Measurements from ENCODE around the gene SHOX.
"Not testable (repeated sequence)": the region's sequence is repeated elsewhere in the genome, so short reads cannot be mapped to it uniquely, and the experiment has no call there.

The SHOX gene

GRCh38 chrX:638482-639131, 8.0 kb downstream of the SHOX start:
- DNase-seq, result no peak

GRCh38 chrX:639151-639550, 8.6 kb downstream of the SHOX start:
- DNase-seq, result no peak

- no peak for DNase-seq
Measured at GRCh38 chrX:640641-641040, 10.1 kb downstream of the SHOX start.

DNA sequence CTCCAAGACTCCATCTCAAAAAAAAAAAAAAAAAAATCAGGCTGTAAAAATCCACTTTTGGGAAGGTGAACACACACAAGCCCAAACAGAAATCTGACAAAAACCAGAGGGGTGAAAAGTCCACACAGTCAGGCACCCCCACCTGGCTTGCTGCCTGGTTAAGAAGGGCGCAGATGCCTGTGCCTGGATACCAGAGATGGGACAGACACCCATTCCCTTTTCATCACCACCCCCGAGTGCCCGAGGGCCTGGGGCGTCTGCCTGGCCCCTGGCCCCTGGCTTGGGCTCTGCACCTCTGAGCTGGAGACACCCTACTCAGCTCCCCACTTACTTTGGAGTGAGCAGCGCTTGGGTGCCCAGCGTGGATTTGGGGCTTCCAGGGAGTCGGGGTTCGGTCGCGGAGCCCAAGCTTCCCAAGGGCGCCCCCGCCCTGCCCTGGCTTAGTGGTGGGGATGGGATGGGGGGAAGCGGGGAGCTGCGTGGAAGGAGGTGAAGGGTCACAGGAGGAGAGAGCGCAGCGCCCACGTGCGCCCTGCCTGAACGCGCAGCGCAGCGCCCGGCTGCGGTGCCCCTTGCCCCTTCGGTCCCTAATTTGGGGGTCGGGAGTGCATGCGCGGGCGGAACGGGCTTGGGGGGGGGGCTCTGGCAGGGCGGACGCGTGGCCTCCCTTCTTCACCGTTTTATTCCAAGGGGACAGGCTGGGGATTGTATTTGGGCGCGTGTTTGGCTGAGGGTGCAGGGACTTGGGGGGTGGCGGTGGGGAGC, 11.3 kb downstream of the SHOX start:
- DNase-seq, result no peak

GRCh38 chrX:642436-643240, 12.0 kb downstream of the SHOX start:
- DNase-seq, result no peak

DNA sequence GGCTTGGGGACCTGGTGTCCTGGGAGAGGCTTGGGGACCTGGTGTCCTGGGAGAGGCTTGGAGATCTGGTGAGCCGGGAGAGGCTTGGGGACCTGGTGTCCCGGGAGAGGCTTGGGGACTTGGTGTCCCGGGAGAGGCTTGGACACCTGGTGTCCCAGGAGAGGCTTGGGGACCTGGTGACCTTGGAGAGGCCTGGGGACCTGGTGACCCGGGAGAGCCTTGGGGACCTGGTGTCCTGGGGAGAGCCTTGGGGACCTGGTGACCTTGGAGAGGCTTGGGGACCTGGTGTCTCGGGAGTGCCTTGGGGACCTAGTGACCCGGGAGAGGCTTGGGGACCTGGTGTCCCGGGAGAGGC, 12.6 kb downstream of the SHOX start:
- DNase-seq, result no peak

DNA sequence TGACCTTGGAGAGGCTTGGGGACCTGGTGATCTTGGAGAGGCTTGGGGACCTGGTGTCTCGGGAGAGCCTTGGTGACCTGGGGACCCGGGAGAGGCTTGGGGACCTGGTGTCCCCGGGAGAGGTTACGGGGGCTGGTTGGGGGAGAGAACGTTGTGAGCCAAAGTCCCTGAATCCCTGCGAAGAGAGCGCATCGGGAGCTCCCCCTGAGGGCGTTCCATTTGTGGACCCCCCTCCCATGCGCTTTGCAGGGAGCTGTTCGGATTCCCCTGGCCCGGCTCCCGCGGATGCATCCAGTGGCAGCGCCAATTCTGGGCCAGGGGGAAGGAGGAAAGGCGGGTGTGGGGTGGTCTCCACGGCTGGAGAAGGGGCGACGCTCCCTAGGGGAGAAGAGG, 13.3 kb downstream of the SHOX start:
- DNase-seq, result no peak

DNA sequence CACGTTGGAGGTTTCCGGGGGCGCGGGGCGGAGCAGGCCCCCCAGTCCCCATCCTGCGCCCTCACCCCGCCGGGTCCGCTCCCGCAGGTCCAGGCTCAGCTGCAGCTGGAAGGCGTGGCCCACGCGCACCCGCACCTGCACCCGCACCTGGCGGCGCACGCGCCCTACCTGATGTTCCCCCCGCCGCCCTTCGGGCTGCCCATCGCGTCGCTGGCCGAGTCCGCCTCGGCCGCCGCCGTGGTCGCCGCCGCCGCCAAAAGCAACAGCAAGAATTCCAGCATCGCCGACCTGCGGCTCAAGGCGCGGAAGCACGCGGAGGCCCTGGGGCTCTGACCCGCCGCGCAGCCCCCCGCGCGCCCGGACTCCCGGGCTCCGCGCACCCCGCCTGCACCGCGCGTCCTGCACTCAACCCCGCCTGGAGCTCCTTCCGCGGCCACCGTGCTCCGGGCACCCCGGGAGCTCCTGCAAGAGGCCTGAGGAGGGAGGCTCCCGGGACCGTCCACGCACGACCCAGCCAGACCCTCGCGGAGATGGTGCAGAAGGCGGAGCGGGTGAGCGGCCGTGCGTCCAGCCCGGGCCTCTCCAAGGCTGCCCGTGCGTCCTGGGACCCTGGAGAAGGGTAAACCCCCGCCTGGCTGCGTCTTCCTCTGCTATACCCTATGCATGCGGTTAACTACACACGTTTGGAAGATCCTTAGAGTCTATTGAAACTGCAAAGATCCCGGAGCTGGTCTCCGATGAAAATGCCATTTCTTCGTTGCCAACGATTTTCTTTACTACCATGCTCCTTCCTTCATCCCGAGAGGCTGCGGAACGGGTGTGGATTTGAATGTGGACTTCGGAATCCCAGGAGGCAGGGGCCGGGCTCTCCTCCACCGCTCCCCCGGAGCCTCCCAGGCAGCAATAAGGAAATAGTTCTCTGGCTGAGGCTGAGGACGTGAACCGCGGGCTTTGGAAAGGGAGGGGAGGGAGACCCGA, 14.0 kb downstream of the SHOX start:
- no peak for DNase-seq

DNA sequence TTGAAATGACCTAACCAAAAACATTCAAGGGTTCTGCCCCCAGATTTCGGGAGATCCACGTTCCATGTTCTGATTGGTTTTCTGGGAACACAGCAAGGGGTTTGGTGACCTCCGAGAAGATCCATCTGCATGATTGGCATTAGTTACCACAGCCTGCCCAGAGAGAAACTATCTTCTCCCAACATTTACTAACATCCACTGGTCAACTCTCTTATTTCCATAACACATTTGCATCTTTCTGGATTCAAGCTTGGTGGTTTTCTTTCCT, 15.6 kb downstream of the SHOX start:
- DNase-seq, result no peak

DNA sequence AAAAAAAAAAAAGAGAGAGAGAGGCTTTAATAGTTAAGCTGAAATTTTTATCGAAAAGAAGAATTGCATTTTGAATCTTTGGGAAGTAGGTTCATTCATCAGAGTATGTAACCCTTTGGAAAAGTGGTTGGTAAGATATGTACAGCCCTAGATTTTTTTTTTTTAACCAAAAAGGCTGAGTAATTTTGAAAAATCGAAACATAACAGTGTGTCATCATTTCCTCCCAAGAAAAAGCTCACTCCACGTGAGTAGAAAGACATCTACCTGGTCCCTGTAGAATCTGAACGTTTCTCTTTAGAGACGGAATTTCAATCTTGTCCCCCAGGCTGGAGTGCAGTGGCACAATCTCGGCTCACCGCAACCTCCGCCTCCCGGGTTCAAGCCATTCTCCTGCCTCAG, 16.2 kb downstream of the SHOX start:
- no peak for DNase-seq

GRCh38 chrX:649166-649565, 18.6 kb downstream of the SHOX start:
- no peak for DNase-seq

- no peak for DNase-seq
Measured at GRCh38 chrX:650324-650723, 19.7 kb downstream of the SHOX start.

DNA sequence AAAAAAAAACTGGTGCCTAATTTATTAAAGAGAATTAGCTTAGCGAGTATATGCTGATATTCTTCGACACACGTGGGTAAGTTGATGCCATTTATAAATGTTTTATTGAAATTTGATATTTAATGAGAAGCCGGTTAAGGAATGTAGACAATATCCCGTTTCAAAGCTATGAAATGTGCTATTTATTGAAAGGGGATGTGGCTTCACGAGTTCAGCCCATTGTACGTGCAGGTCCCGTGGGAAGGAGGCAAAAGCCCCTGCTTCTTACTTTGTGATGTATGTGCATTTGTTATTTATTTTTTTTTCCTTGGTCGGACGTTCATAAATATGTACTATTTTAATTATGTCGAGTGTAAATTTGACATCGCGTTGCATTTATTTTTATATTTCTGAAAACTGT, 20.2 kb downstream of the SHOX start:
- DNase-seq, result no peak

GRCh38 chrX:651922-652321, 21.3 kb downstream of the SHOX start:
- DNase-seq, result not testable (repeated sequence)

GRCh38 chrX:652341-652741, 21.8 kb downstream of the SHOX start:
- DNase-seq, result no peak

GRCh38 chrX:653306-653705, 22.7 kb downstream of the SHOX start:
- DNase-seq, result no peak

DNA sequence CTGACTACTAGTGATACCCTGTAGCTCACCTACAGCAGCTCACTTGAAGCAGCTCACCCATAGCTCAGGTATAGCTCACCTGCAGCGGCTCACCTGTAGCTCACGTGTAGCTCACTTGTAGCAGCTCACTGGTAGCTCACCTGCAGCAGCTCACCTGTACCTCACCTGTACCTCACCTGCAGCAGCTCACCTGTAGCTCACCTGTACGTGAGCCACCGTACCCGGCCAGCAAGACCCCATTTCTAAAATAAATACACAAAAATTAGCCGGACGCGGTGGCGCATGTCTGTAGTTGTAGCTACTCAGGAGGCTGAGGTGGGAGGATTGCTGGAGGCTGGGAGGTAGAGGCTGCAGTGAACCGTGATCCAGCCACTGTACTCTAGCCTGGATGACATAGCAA, 30.6 kb downstream of the SHOX start:
- DNase-seq, result no peak

- DNase-seq, result no peak
Measured at GRCh38 chrX:662126-662525, 31.5 kb downstream of the SHOX start.

GRCh38 chrX:663841-664240, 33.2 kb downstream of the SHOX start:
- no peak for DNase-seq

- DNase-seq, result no peak
Measured at GRCh38 chrX:666762-667720, 36.5 kb downstream of the SHOX start.

GRCh38 chrX:670645-671044, 40.1 kb downstream of the SHOX start:
- DNase-seq, result peak in 1 of 2 experiments; percentile 3

- no peak for DNase-seq
Measured at GRCh38 chrX:672931-673330, 42.3 kb downstream of the SHOX start.

Measured in Kasumi-1 (cell line).